Upper lobe of right lung (tissue), 1 donor: ENCODE measurements around the gene TTLL7. TPM values are rescaled to one million over a fixed set of nuclear protein-coding genes. Genes with fewer than 3 reads are reported as not detected.

Experiments
- ATAC-seq: fragments of 200-7000 bp; cut with Tn5 transposase; one replicate; pipeline ENCODE4 v1.9.1; 2020; ENCODE audit warnings: mild to moderate bottlenecking, moderate library complexity
- DNase-seq: peaks from one replicate; pipeline ENCODE4 v3.0.0-alpha.2; 2020
- H3K27ac ChIP-seq: fragments of 200-600 bp; one replicate; pipeline ENCODE4 v1.8.0; 2022
- H3K27me3 ChIP-seq: fragments of 200-600 bp; one replicate; pipeline ENCODE4 v1.8.0; 2022; ENCODE audit warnings: mild to moderate bottlenecking
- H3K36me3 ChIP-seq: fragments of 200-600 bp; one replicate; pipeline ENCODE4 v1.8.0; 2022
- H3K4me1 ChIP-seq: fragments of 200-600 bp; one replicate; pipeline ENCODE4 v1.8.0; 2022
- H3K4me3 ChIP-seq: fragments of 200-600 bp; one replicate; pipeline ENCODE4 v1.8.0; 2022; ENCODE audit warnings: mild to moderate bottlenecking
- H3K9me3 ChIP-seq: fragments of 200-600 bp; one replicate; pipeline ENCODE4 v1.8.0; 2022
- intact Hi-C: fragments of 100-400 bp; cut with DNase I; formaldehyde crosslinking; loops from one replicate; pipeline ENCODE4 v1.11.0; 2022
- total RNA-seq: library from RNA; stranded (reverse); fragmentation: NEBNext Ultra II Directional; extraction: Animal tissue kit (Norgen Biotek cat#: 25700); gene quantifications from one replicate; pipeline ENCODE4 v1.2.1, GENCODE V29; 2021
- TF ChIP-seq, protein P1 (sequence below): fragments of 200-600 bp; IDR thresholded peaks from one replicate; pipeline ENCODE4 v1.8.0; 2022; ENCODE audit warnings: antibody characterized with exemption
- donor health status: DM: no; HTN: yes; CAD: no; lungs with severe emphysema.

Gene TTLL7
- total RNA-seq, 1 donor from 2014 or later: 16.2 TPM

- TF ChIP-seq, protein P1, sequence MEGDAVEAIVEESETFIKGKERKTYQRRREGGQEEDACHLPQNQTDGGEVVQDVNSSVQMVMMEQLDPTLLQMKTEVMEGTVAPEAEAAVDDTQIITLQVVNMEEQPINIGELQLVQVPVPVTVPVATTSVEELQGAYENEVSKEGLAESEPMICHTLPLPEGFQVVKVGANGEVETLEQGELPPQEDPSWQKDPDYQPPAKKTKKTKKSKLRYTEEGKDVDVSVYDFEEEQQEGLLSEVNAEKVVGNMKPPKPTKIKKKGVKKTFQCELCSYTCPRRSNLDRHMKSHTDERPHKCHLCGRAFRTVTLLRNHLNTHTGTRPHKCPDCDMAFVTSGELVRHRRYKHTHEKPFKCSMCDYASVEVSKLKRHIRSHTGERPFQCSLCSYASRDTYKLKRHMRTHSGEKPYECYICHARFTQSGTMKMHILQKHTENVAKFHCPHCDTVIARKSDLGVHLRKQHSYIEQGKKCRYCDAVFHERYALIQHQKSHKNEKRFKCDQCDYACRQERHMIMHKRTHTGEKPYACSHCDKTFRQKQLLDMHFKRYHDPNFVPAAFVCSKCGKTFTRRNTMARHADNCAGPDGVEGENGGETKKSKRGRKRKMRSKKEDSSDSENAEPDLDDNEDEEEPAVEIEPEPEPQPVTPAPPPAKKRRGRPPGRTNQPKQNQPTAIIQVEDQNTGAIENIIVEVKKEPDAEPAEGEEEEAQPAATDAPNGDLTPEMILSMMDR: no peak
- Histone ChIP-seq H3K27me3 (no peaks in the 10 kb centered on the region), H3K27ac (no peak overlapping the region), H3K4me1 (no peaks in the 10 kb centered on the region), H3K36me3 (no peaks in the 10 kb centered on the region), H3K4me3 (no peak overlapping the region), H3K9me3 (no peaks in the 10 kb centered on the region)
- ATAC-seq (no peak), DNase-seq (no peak)
- intact Hi-C loops: no loop called here
Measured at GRCh38 chr1:83960669-83961277, 38.2 kb downstream of the TTLL7 start.

GRCh38 chr1:83959824-83960498, 39.0 kb downstream of the TTLL7 start:
- TF ChIP-seq, protein P1: no peak
- Histone ChIP-seq H3K4me1 (no peaks in the 10 kb centered on the region), H3K27ac (no peak overlapping the region), H3K36me3 (no peaks in the 10 kb centered on the region), H3K27me3 (no peaks in the 10 kb centered on the region), H3K4me3 (no peak overlapping the region), H3K9me3 (no peaks in the 10 kb centered on the region)
- ATAC-seq (no peak), DNase-seq (no peak)
- intact Hi-C loops: no loop called here

- TF ChIP-seq, protein P1: no peak
- no peak overlapping the region for H3K4me3 ChIP-seq
- DNase-seq (no peak), ATAC-seq (no peak)
- no peaks in the 10 kb centered on the region for H3K27me3 ChIP-seq
- H3K4me1 ChIP-seq: no peaks in the 10 kb centered on the region
- H3K9me3 ChIP-seq: no peaks in the 10 kb centered on the region
- no peak overlapping the region for H3K27ac ChIP-seq
- intact Hi-C loops: no loop called here
- H3K36me3 ChIP-seq: no peaks in the 10 kb centered on the region
Measured at GRCh38 chr1:83958704-83959103, 40.2 kb downstream of the TTLL7 start.

DNA sequence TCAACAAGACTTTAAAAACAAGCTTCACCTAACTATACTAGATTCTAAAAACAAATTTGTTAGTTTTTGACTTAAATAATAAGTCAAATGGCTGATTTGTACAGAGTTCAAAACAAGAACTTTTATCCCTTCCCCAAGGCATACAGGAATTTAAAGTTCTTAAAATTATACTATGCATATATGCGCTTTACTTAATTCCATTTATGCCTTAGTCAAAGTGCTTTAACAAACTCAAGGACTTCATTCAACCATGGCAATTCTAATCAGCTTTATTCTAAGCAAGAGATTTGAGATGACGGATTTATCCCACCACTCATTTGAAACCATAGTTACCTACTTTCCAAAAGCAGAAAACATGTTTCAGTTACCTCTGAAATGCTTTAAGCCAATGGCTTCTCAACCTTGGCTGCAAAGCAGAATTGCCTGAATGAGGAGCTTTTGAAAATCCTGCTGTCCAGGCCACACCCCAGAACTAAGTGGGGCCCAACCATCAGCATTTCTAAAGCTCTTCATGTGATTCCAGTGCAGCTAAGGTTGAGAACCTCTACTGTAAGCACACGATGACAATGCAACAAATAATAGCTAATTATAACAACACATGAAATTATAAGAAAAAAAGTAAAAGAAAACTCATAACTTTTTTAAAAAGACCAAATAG, 44.6 kb downstream of the TTLL7 start:
- DNase-seq: no peak
- no peak for ATAC-seq
- Histone ChIP-seq H3K9me3 (no peaks in the 10 kb centered on the region), H3K4me1 (no peaks in the 10 kb centered on the region), H3K27ac (no peak overlapping the region), H3K36me3 (no peaks in the 10 kb centered on the region), H3K4me3 (no peak overlapping the region), H3K27me3 (no peaks in the 10 kb centered on the region)
- intact Hi-C loops: no loop called here
- TF ChIP-seq, protein P1: no peak

GRCh38 chr1:83950106-83950661, 48.7 kb downstream of the TTLL7 start:
- TF ChIP-seq, protein P1: no peak
- Histone ChIP-seq H3K27ac (no peak overlapping the region), H3K4me1 (no peaks in the 10 kb centered on the region), H3K27me3 (no peaks in the 10 kb centered on the region), H3K9me3 (no peaks in the 10 kb centered on the region), H3K4me3 (no peak overlapping the region), H3K36me3 (no peaks in the 10 kb centered on the region)
- intact Hi-C loops: no loop called here
- DNase-seq (no peak), ATAC-seq (no peak)
